ENCODE data around the gene CALB2. TPM values are rescaled to one million over a fixed set of nuclear protein-coding genes. Genes with fewer than 3 reads are reported as not detected.

CALB2 gene
- total RNA-seq, 1 donor from 2014 or later: not detected

DNA sequence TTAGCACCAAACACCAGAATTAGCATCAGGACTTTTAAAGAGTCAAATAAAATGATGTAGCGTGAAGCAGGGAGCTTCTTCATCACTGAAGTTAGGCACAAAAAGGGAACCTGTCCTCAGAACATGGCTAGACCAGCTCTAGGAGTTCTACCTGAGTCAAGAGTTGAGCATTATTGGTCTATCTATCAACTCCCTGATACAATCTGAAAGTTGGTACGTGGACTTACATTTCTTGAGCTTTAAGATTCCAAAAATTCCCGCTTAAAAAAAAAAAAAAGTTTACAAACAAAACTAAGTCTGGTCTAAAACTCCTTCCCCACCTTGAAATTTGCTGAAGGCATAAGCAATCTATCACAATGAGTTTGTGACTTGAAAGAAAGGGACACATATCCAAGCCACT is 71.1 kb downstream of the CALB2 start:
- no peak for DNase-seq (ENCODE audit: extremely low spot score, unreplicated experiment)
- no peak overlapping the region for H3K27ac Mint-ChIP-seq (ENCODE audit: unreplicated experiment)
- H3K9me3 Mint-ChIP-seq (ENCODE audit: unreplicated experiment): peaks cover 7% of the 10 kb centered on the region
- H3K4me3 Mint-ChIP-seq (ENCODE audit: unreplicated experiment): no peak overlapping the region
- peaks cover 3% of the 10 kb centered on the region for H3K4me1 Mint-ChIP-seq (ENCODE audit: unreplicated experiment)
- peaks cover 17% of the 10 kb centered on the region for H3K27me3 Mint-ChIP-seq (ENCODE audit: unreplicated experiment)
- no peaks in the 10 kb centered on the region for H3K36me3 Mint-ChIP-seq (ENCODE audit: unreplicated experiment)
- TF ChIP-seq, protein P1, sequence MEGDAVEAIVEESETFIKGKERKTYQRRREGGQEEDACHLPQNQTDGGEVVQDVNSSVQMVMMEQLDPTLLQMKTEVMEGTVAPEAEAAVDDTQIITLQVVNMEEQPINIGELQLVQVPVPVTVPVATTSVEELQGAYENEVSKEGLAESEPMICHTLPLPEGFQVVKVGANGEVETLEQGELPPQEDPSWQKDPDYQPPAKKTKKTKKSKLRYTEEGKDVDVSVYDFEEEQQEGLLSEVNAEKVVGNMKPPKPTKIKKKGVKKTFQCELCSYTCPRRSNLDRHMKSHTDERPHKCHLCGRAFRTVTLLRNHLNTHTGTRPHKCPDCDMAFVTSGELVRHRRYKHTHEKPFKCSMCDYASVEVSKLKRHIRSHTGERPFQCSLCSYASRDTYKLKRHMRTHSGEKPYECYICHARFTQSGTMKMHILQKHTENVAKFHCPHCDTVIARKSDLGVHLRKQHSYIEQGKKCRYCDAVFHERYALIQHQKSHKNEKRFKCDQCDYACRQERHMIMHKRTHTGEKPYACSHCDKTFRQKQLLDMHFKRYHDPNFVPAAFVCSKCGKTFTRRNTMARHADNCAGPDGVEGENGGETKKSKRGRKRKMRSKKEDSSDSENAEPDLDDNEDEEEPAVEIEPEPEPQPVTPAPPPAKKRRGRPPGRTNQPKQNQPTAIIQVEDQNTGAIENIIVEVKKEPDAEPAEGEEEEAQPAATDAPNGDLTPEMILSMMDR (IDR thresholded peaks at IDR 0.05): no peak

DNA sequence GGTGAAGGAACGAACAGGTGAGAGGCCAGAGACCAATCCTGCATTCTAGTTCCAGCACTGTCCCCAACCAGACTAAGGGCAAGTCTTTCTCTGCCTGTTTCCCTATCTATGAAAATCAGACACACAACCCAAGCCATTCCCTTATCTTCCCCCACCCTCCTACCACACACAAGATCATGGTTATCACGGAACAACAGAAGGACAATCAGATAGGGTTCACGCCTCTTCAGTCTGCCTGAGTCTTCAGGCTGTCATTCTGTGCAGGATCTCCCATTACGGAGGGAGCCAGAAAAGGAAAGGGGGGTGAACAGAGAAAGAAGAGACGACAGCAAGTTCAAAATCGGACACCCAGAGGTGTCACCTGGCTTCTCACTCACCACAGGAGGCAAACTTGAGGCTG is 72.2 kb downstream of the CALB2 start:
- no peaks in the 10 kb centered on the region for H3K36me3 Mint-ChIP-seq (ENCODE audit: unreplicated experiment)
- H3K27me3 Mint-ChIP-seq (ENCODE audit: unreplicated experiment): peaks cover 9% of the 10 kb centered on the region
- H3K4me1 Mint-ChIP-seq (ENCODE audit: unreplicated experiment): peaks cover 3% of the 10 kb centered on the region
- H3K4me3 Mint-ChIP-seq (ENCODE audit: unreplicated experiment): no peak overlapping the region
- H3K9me3 Mint-ChIP-seq (ENCODE audit: unreplicated experiment): peaks cover 7% of the 10 kb centered on the region
- TF ChIP-seq, protein P1 (IDR thresholded peaks at IDR 0.05): no peak
- no peak for DNase-seq (ENCODE audit: extremely low spot score, unreplicated experiment)
- no peak overlapping the region for H3K27ac Mint-ChIP-seq (ENCODE audit: unreplicated experiment)

DNA sequence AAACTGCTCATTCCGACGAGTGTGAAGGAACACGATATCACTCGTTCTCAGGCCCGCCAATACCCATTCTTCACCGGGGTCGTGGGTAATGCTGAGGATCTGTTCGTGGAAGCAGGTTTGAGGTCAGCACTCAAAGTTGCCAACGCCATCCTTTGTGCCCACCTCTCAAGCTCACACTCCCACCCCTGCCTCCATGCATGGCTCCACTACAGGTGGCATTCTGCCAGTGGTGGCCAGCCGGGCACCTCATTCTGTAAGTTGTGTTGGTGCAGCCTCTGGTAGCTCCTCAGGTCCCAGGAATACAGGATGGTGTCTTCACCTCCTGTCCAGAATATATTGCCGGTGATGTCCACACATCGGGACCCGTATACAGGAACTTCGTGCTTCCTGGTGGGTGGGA is 72.7 kb downstream of the CALB2 start:
- Mint-ChIP-seq H3K9me3 (ENCODE audit: unreplicated experiment) (peaks cover 7% of the 10 kb centered on the region), H3K36me3 (ENCODE audit: unreplicated experiment) (no peaks in the 10 kb centered on the region), H3K4me1 (ENCODE audit: unreplicated experiment) (peaks cover 3% of the 10 kb centered on the region), H3K4me3 (ENCODE audit: unreplicated experiment) (no peak overlapping the region), H3K27ac (ENCODE audit: unreplicated experiment) (no peak overlapping the region), H3K27me3 (ENCODE audit: unreplicated experiment) (peaks cover 9% of the 10 kb centered on the region)
- DNase-seq (ENCODE audit: extremely low spot score, unreplicated experiment): no peak
- TF ChIP-seq, protein P1 (IDR thresholded peaks at IDR 0.05): no peak

DNA sequence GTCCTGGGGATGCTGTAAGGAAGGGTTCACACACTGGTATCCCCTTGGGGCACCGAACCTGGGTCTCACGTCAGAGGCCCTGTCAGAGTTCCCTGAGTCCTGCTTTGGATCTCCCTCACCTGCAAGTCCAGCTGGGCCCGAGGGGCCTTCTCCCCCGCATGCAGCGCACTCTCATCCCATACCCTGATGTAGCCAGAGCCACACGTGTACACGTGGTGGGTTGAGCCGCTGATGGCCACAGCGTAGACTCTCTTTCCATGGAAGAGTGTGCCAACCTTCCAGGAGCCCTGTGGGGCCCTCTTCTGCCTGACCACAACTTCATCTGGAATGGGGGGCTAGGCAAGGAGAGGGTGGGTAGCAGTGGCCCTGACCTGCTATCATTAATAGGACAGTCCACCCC is 73.5 kb downstream of the CALB2 start:
- TF ChIP-seq, protein P1 (IDR thresholded peaks at IDR 0.05): no peak
- Mint-ChIP-seq H3K4me3 (ENCODE audit: unreplicated experiment) (no peak overlapping the region), H3K9me3 (ENCODE audit: unreplicated experiment) (peaks cover 7% of the 10 kb centered on the region), H3K36me3 (ENCODE audit: unreplicated experiment) (no peaks in the 10 kb centered on the region), H3K4me1 (ENCODE audit: unreplicated experiment) (no peaks in the 10 kb centered on the region), H3K27me3 (ENCODE audit: unreplicated experiment) (peaks cover 5% of the 10 kb centered on the region), H3K27ac (ENCODE audit: unreplicated experiment) (no peak overlapping the region)
- DNase-seq (ENCODE audit: extremely low spot score, unreplicated experiment): no peak

DNA sequence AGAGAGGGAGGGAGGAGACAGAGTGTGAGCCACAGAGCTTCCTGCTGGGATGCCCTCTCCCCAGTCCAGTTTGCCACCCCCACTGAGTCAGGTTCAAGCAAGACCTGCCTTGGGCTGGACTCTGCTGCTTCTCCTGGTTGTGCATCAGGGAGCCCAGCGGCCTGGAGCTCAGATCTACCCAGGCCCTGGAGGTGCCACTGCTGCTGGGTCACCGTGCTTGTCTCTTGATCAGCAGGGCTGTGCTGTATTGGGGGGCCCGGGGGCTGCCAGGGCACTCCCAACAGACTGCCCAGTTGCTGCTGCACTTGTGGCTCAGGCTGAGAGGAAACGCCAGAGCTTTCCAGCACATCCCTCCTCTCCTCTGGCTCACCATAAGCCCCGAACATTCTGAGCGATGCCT is 74.4 kb downstream of the CALB2 start:
- H3K27me3 Mint-ChIP-seq (ENCODE audit: unreplicated experiment): peaks cover 2% of the 10 kb centered on the region
- H3K4me3 Mint-ChIP-seq (ENCODE audit: unreplicated experiment): no peak overlapping the region
- peaks cover 7% of the 10 kb centered on the region for H3K9me3 Mint-ChIP-seq (ENCODE audit: unreplicated experiment)
- no peaks in the 10 kb centered on the region for H3K4me1 Mint-ChIP-seq (ENCODE audit: unreplicated experiment)
- no peak overlapping the region for H3K27ac Mint-ChIP-seq (ENCODE audit: unreplicated experiment)
- TF ChIP-seq, protein P1 (IDR thresholded peaks at IDR 0.05): no peak
- no peaks in the 10 kb centered on the region for H3K36me3 Mint-ChIP-seq (ENCODE audit: unreplicated experiment)
- DNase-seq (ENCODE audit: extremely low spot score, unreplicated experiment): no peak

Measured in osteocyte (in vitro differentiated cells).